GM12878 (cell line): ENCODE measurements around the gene CACNG1. TPM values are rescaled to one million over a fixed set of nuclear protein-coding genes. Genes with fewer than 3 reads are reported as not detected.

Experiments used
- ATAC-seq: fragments of 200-7000 bp; cut with Tn5 transposase; 3 replicates; pipeline ENCODE4 v1.9.1; 2020; ENCODE audit warnings: mild to moderate bottlenecking, moderate library complexity
- BruUV-seq: library from RNA; stranded (reverse); fragments of 400-500 nt; replicated peaks from 2 replicates; lab custom pipeline; 2021; lab: Mats Ljungman, UMichigan
- CTCF ChIA-PET: fragments of 300-600 bp; sonication (Branson Sonifier 250); formaldehyde crosslinking; extraction: SDS; loops from one replicate; lab custom pipeline; 2021; ENCODE audit warnings: inconsistent platforms; lab: Yijun Ruan, JAX
- POLR2A ChIA-PET: fragments of 350-600 bp; formaldehyde crosslinking; extraction: SDS; loops from one replicate; lab custom pipeline; 2021; ENCODE audit warnings: inconsistent platforms; lab: Charles Lee
- RAD21 ChIA-PET: fragments of 300-600 bp; sonication (Branson Sonifier 250); formaldehyde crosslinking; loops from one replicate; lab custom pipeline; 2023; ENCODE audit warnings: antibody characterized with exemption; ENCODE audit not compliant: unreplicated experiment; lab: Charles Lee
- SMC1A ChIA-PET: fragments of 300-600 bp; sonication (Branson Sonifier 250); formaldehyde crosslinking; loops from one replicate; lab custom pipeline; 2023; ENCODE audit not compliant: unreplicated experiment, uncharacterized antibody; lab: Charles Lee
- DNase-seq: peaks from one replicate; pipeline ENCODE4 v3.0.0-alpha.2; 2011; ENCODE audit warnings: low read depth, low spot score
- FAIRE-seq: peaks from 3 replicates; lab custom pipeline; 2011; peaks lifted over from hg19 to GRCh38; lab: Jason Lieb, UNC
- H2AFZ ChIP-seq: 2 replicates; pipeline ENCODE4 v1.6.0; 2011; ENCODE audit warnings: low read depth, low read length, control low read depth; ENCODE audit not compliant: control insufficient read depth
- H3K27ac ChIP-seq: 2 replicates; pipeline ENCODE4 v1.5.1; 2011; ENCODE audit warnings: control low read depth; ENCODE audit not compliant: control insufficient read depth, insufficient read depth
- H3K27me3 ChIP-seq, 2 experiments: replicated peaks in 1 of 2; 2 replicates each; pipeline versions ENCODE4 v1.6.0 to v1.6.1; 2011; ENCODE audit warnings: low read length in 1 of 2; ENCODE audit not compliant: control insufficient read depth in 2 of 2, insufficient read depth in 2 of 2
- H3K36me3 ChIP-seq, 2 experiments: 2 replicates each; pipeline ENCODE4 v1.5.1; 2011; ENCODE audit warnings: low read length in 1 of 2; ENCODE audit not compliant: control insufficient read depth in 2 of 2, insufficient read depth in 2 of 2
- H3K4me1 ChIP-seq: 2 replicates; pipeline ENCODE4 v1.6.1; 2011; ENCODE audit warnings: mild to moderate bottlenecking, low read length, moderate library complexity, mixed read lengths; ENCODE audit not compliant: control insufficient read depth, insufficient read depth
- H3K4me2 ChIP-seq: 2 replicates; pipeline ENCODE4 v1.6.0; 2011; ENCODE audit warnings: control low read depth; ENCODE audit not compliant: control insufficient read depth, insufficient read depth
- H3K4me3 ChIP-seq: fragments of 200-600 bp; sonication (generic); 2 replicates; pipeline ENCODE4 v1.5.1; 2016
- H3K79me2 ChIP-seq: 2 replicates; pipeline ENCODE4 v1.6.0; 2011; ENCODE audit warnings: low read length; ENCODE audit not compliant: control insufficient read depth, insufficient read depth
- H3K9ac ChIP-seq: 2 replicates; pipeline ENCODE4 v1.8.0; 2011; ENCODE audit warnings: low read length, control low read depth, mixed read lengths; ENCODE audit not compliant: control insufficient read depth, insufficient read depth
- H3K9me3 ChIP-seq: replicated peaks from 3 replicates; pipeline ENCODE4 v1.5.1; 2011; ENCODE audit warnings: mild to moderate bottlenecking, low read length; ENCODE audit not compliant: control insufficient read depth, insufficient read depth
- H4K20me1 ChIP-seq: 2 replicates; pipeline ENCODE4 v1.6.0; 2011; ENCODE audit not compliant: control insufficient read depth, insufficient read depth
- CREB1 ChIP-seq: IDR thresholded peaks from 2 replicates; pipeline ENCODE4 v1.6.1; 2012; ENCODE audit warnings: low read depth, mild to moderate bottlenecking, inconsistent platforms
- EZH2 ChIP-seq: IDR thresholded peaks from 2 replicates; pipeline ENCODE4 v1.6.1; 2012; ENCODE audit warnings: low read depth, mild to moderate bottlenecking, control low read depth, inconsistent platforms, low read length, borderline replicate concordance; ENCODE audit not compliant: control insufficient read depth
- HCFC1 ChIP-seq: fragments of 150-350 bp; IDR thresholded peaks from 2 replicates; pipeline ENCODE4 v1.6.1; 2014; ENCODE audit warnings: low read length
- HDGF ChIP-seq: fragments of 450-650 bp; IDR thresholded peaks from 2 replicates; pipeline ENCODE4 v1.6.1; 2016; ENCODE audit warnings: antibody characterized with exemption
- NFXL1 ChIP-seq: fragments of 450-650 bp; IDR thresholded peaks from 2 replicates; pipeline ENCODE4 v1.6.1; 2017; ENCODE audit warnings: antibody characterized with exemption, mild to moderate bottlenecking, borderline replicate concordance
- NFYB ChIP-seq: IDR thresholded peaks from 2 replicates; pipeline ENCODE4 v1.6.1; 2011; ENCODE audit warnings: low read depth, mild to moderate bottlenecking, low read length, improper control_type of control experiment, moderate library complexity; ENCODE audit not compliant: insufficient read depth
- NR2C2 ChIP-seq: IDR thresholded peaks from 2 replicates; pipeline ENCODE4 v1.6.1; 2011; ENCODE audit warnings: borderline replicate concordance, low read depth; ENCODE audit not compliant: control insufficient read depth, insufficient read length
- PAX5 ChIP-seq: IDR thresholded peaks from 2 replicates; pipeline ENCODE4 v1.6.1; 2011; ENCODE audit warnings: low read depth, low read length, borderline replicate concordance
- POU2F2 ChIP-seq: IDR thresholded peaks from 3 replicates; pipeline ENCODE4 v1.6.1; 2011; ENCODE audit warnings: low read depth, mild to moderate bottlenecking, low read length, borderline replicate concordance
- RUNX3 ChIP-seq: IDR thresholded peaks from 2 replicates; pipeline ENCODE4 v1.6.1; 2012; ENCODE audit warnings: low read length, inconsistent platforms
- SIN3A ChIP-seq: IDR thresholded peaks from 2 replicates; pipeline ENCODE4 v1.6.1; 2012; ENCODE audit warnings: low read depth, low read length, improper control_type of control experiment
- SKIL ChIP-seq: fragments of 450-650 bp; IDR thresholded peaks from 2 replicates; pipeline ENCODE4 v1.6.1; 2017; ENCODE audit warnings: mild to moderate bottlenecking, low read depth, inconsistent platforms; ENCODE audit not compliant: poor library complexity, severe bottlenecking
- SPI1 ChIP-seq: IDR thresholded peaks from 2 replicates; pipeline ENCODE4 v1.6.1; 2011; ENCODE audit warnings: low read depth, mild to moderate bottlenecking, low read length, moderate library complexity, borderline replicate concordance; ENCODE audit not compliant: insufficient read depth
- TARDBP ChIP-seq: IDR thresholded peaks from 2 replicates; pipeline ENCODE4 v1.6.1; 2016; ENCODE audit warnings: borderline replicate concordance
- TBL1XR1 ChIP-seq: IDR thresholded peaks from 2 replicates; pipeline ENCODE4 v1.6.1; 2012; ENCODE audit warnings: low read depth, low read length, improper control_type of control experiment
- WRNIP1 ChIP-seq: IDR thresholded peaks from 2 replicates; pipeline ENCODE4 v1.6.1; 2011; ENCODE audit warnings: low read depth, low read length, improper control_type of control experiment, borderline replicate concordance
- WGBS: methylation state at CpG from one replicate; pipeline ENCODE4 v1.1.6; 2016; ENCODE audit warnings: low lambda C conversion rate; ENCODE audit not compliant: insufficient replicate concordance, insufficient coverage; ENCODE audit errors: missing lambda C conversion rate; 5-methylcytosine and 5-hydroxymethylcytosine counted together
- in situ Hi-C: fragments of 300-500 bp; cut with MboI; formaldehyde crosslinking; loops from 9 replicates; pipeline ENCODE4 v1.14.3; 2018; ENCODE audit warnings: mixed read lengths
- intact Hi-C: fragments of 100-400 bp; cut with micrococcal nuclease; formaldehyde crosslinking; loops from one replicate; pipeline ENCODE4 v1.14.2; 2022; ENCODE audit not compliant: unreplicated experiment
- polyA plus RNA-seq, 11 experiments: library from polyadenylated mRNA; depleted of rRNA in 4 of 11; unstranded in 6 of 11; stranded (reverse) in 5 of 11; fragments of >200 nt; fragmentation: Nextera tagmentation in 4 of 11; fragmentation: Illumina TruSeq in 1 of 11; extraction: Ambion mirVana in 4 of 11; extraction: Trizol in 1 of 11; gene quantifications; 1 replicate in 1 of 11; 2 replicates in 10 of 11; pipeline versions ENCODE4 v1.2.1 to v1.2.3, GENCODE V29; 2011 to 2016; ENCODE audit warnings: inconsistent platforms in 2 of 11, missing spikeins in 2 of 11, low read depth in 1 of 11
- total RNA-seq, 4 experiments: library from RNA; depleted of rRNA in 3 of 4; stranded (reverse); fragments of >200 nt in 3 of 4; fragmentation: Illumina TruSeq in 1 of 4; extraction: Trizol in 1 of 4; gene quantifications; 2 replicates each; pipeline versions ENCODE4 v1.2.1 to v1.2.3, GENCODE V29; 2013 to 2021
- TF ChIP-seq, protein P1 (sequence below): fragments of 450-650 bp; IDR thresholded peaks from 2 replicates; pipeline ENCODE4 v1.6.1; 2017; ENCODE audit warnings: mild to moderate bottlenecking, moderate library complexity

Gene CACNG1
- total and polyA plus RNA-seq, 10 of the 15 experiments (the other 5 are each of a cell fraction or from before 2014, with no cell fraction given), result not detected

DNA sequence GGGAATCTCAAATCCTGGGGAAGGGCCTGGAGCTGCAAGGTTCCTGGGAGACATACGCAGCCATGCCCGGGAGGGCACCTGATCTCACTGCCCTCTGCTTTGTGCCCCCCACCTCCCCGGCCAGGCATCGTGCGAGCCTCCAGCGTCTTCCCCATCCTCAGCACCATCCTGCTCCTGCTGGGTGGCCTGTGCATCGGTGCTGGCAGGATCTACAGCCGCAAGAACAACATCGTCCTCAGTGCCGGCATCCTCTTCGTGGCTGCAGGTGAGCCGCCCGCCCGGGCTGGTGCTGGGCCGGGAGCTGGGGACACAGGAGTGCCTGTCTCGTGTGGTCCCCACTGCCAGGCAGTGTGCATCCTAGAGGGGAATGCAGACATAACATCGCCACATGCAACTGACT is 19.6 kb upstream of the CACNG1 start:
- ChIA-PET POLR2A (no interaction called here), RAD21 (no interaction called here), CTCF (no interaction called here), SMC1A (no interaction called here)
- Histone ChIP-seq H3K4me3 (no peak overlapping the region), H3K79me2 (no peaks in the 10 kb centered on the region), H3K9me3 (no peaks in the 10 kb centered on the region), H2AFZ (no peak overlapping the region), H3K36me3 (no peaks in the 10 kb centered on the region), H4K20me1 (no peaks in the 10 kb centered on the region), H3K9ac (no peak overlapping the region), H3K27ac (no peak overlapping the region), H3K4me1 (no peaks in the 10 kb centered on the region), H3K27me3 (no peaks in the 10 kb centered on the region), H3K4me2 (no peak overlapping the region)
- no TSS peak for BruUV-seq
- no peak for DNase-seq
- TF ChIP-seq SPI1 (no peak), PAX5 (no peak), EZH2 (no peak), POU2F2 (no peak), CREB1 (no peak), SIN3A (no peak), NR2C2 (no peak), HCFC1 (no peak), TBL1XR1 (no peak), RUNX3 (no peak), TARDBP (no peak), HDGF (no peak), WRNIP1 (no peak), NFXL1 (no peak), NFYB (no peak), SKIL (no peak)
- TF ChIP-seq, protein P1, sequence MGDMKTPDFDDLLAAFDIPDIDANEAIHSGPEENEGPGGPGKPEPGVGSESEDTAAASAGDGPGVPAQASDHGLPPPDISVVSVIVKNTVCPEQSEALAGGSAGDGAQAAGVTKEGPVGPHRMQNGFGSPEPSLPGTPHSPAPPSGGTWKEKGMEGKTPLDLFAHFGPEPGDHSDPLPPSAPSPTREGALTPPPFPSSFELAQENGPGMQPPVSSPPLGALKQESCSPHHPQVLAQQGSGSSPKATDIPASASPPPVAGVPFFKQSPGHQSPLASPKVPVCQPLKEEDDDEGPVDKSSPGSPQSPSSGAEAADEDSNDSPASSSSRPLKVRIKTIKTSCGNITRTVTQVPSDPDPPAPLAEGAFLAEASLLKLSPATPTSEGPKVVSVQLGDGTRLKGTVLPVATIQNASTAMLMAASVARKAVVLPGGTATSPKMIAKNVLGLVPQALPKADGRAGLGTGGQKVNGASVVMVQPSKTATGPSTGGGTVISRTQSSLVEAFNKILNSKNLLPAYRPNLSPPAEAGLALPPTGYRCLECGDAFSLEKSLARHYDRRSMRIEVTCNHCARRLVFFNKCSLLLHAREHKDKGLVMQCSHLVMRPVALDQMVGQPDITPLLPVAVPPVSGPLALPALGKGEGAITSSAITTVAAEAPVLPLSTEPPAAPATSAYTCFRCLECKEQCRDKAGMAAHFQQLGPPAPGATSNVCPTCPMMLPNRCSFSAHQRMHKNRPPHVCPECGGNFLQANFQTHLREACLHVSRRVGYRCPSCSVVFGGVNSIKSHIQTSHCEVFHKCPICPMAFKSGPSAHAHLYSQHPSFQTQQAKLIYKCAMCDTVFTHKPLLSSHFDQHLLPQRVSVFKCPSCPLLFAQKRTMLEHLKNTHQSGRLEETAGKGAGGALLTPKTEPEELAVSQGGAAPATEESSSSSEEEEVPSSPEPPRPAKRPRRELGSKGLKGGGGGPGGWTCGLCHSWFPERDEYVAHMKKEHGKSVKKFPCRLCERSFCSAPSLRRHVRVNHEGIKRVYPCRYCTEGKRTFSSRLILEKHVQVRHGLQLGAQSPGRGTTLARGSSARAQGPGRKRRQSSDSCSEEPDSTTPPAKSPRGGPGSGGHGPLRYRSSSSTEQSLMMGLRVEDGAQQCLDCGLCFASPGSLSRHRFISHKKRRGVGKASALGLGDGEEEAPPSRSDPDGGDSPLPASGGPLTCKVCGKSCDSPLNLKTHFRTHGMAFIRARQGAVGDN, result no peak
- intact Hi-C loops (no loop called here), in situ Hi-C loops (no loop called here)
- no peak for FAIRE-seq
- no peak for ATAC-seq
- 69% methylated on average over 17 of the region's 17 CpGs for WGBS
